ENCODE data around the gene MED13L. TPM values are rescaled to one million over a fixed set of nuclear protein-coding genes. Genes with fewer than 3 reads are reported as not detected.

Gene MED13L
- total and polyA plus RNA-seq, 4 donors = 7.9 to 94.0 (median 37.7) TPM

GRCh38 chr12:116106870-116107269 is 170.6 kb downstream of the MED13L start:
- Histone ChIP-seq H3K4me3 (ENCODE audit: low read depth in 1 of 3, low read length in 3 of 3) (no peak overlapping the region), H3K36me3 (ENCODE audit: control insufficient read depth in 4 of 4, insufficient read depth in 3 of 4, low read depth in 1 of 4, low read length in 3 of 4) (peaks cover 0 to 3% (median 1%) of the 10 kb centered on the region in 4 donors), H3K27ac (ENCODE audit: low read depth in 1 of 2, low read length in 2 of 2) (no peak overlapping the region), H3K9ac (ENCODE audit: low read depth in 1 of 2, low read length in 2 of 2) (no peak overlapping the region), H3K4me1 (ENCODE audit: control insufficient read depth in 4 of 4, insufficient read depth in 4 of 4, low read length in 3 of 4) (peaks cover 0 to 22% (median 11%) of the 10 kb centered on the region in 4 donors), H3K9me3 (ENCODE audit: control insufficient read depth in 4 of 4, low read length in 3 of 4) (no peaks in the 10 kb centered on the region), H3K27me3 (ENCODE audit: control insufficient read depth in 4 of 4, insufficient read depth in 4 of 4, low read length in 3 of 4) (no peaks in the 10 kb centered on the region)
- WGBS = 78% methylated on average over 2 of the region's 2 CpGs
- DNase-seq (ENCODE audit: low spot score) = no peak
- no peak for TF ChIP-seq FOXA1 (IDR thresholded peaks at IDR 0.05)
- no peak for TF ChIP-seq MAX (IDR thresholded peaks at IDR 0.05)
- no peak for TF ChIP-seq HNF4G (IDR thresholded peaks at IDR 0.05)
- TF ChIP-seq SP1 (IDR thresholded peaks at IDR 0.05) = no peak
- no peak for TF ChIP-seq TAF1 (conservative IDR thresholded peaks at IDR 0.05)
- TF ChIP-seq HNF4A (conservative IDR thresholded peaks at IDR 0.05) = no peak
- TF ChIP-seq RXRA (IDR thresholded peaks at IDR 0.05) = no peak
- TF ChIP-seq, protein P1, sequence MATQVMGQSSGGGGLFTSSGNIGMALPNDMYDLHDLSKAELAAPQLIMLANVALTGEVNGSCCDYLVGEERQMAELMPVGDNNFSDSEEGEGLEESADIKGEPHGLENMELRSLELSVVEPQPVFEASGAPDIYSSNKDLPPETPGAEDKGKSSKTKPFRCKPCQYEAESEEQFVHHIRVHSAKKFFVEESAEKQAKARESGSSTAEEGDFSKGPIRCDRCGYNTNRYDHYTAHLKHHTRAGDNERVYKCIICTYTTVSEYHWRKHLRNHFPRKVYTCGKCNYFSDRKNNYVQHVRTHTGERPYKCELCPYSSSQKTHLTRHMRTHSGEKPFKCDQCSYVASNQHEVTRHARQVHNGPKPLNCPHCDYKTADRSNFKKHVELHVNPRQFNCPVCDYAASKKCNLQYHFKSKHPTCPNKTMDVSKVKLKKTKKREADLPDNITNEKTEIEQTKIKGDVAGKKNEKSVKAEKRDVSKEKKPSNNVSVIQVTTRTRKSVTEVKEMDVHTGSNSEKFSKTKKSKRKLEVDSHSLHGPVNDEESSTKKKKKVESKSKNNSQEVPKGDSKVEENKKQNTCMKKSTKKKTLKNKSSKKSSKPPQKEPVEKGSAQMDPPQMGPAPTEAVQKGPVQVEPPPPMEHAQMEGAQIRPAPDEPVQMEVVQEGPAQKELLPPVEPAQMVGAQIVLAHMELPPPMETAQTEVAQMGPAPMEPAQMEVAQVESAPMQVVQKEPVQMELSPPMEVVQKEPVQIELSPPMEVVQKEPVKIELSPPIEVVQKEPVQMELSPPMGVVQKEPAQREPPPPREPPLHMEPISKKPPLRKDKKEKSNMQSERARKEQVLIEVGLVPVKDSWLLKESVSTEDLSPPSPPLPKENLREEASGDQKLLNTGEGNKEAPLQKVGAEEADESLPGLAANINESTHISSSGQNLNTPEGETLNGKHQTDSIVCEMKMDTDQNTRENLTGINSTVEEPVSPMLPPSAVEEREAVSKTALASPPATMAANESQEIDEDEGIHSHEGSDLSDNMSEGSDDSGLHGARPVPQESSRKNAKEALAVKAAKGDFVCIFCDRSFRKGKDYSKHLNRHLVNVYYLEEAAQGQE (IDR thresholded peaks at IDR 0.05) = no peak
- TF ChIP-seq JUND (IDR thresholded peaks at IDR 0.05) = no peak
- TF ChIP-seq, protein P2, sequence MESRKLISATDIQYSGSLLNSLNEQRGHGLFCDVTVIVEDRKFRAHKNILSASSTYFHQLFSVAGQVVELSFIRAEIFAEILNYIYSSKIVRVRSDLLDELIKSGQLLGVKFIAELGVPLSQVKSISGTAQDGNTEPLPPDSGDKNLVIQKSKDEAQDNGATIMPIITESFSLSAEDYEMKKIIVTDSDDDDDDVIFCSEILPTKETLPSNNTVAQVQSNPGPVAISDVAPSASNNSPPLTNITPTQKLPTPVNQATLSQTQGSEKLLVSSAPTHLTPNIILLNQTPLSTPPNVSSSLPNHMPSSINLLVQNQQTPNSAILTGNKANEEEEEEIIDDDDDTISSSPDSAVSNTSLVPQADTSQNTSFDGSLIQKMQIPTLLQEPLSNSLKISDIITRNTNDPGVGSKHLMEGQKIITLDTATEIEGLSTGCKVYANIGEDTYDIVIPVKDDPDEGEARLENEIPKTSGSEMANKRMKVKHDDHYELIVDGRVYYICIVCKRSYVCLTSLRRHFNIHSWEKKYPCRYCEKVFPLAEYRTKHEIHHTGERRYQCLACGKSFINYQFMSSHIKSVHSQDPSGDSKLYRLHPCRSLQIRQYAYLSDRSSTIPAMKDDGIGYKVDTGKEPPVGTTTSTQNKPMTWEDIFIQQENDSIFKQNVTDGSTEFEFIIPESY (IDR thresholded peaks at IDR 0.05) = no peak
- TF ChIP-seq YY1 (IDR thresholded peaks at IDR 0.05) = no peak
- no peak for TF ChIP-seq ATF3 (IDR thresholded peaks at IDR 0.05)
- no peak for TF ChIP-seq EGR1 (IDR thresholded peaks at IDR 0.05; ENCODE audit: low read depth in 2 of 2)
- no peak for TF ChIP-seq FOXA2 (IDR thresholded peaks at IDR 0.05)
- TF ChIP-seq, protein P3, sequence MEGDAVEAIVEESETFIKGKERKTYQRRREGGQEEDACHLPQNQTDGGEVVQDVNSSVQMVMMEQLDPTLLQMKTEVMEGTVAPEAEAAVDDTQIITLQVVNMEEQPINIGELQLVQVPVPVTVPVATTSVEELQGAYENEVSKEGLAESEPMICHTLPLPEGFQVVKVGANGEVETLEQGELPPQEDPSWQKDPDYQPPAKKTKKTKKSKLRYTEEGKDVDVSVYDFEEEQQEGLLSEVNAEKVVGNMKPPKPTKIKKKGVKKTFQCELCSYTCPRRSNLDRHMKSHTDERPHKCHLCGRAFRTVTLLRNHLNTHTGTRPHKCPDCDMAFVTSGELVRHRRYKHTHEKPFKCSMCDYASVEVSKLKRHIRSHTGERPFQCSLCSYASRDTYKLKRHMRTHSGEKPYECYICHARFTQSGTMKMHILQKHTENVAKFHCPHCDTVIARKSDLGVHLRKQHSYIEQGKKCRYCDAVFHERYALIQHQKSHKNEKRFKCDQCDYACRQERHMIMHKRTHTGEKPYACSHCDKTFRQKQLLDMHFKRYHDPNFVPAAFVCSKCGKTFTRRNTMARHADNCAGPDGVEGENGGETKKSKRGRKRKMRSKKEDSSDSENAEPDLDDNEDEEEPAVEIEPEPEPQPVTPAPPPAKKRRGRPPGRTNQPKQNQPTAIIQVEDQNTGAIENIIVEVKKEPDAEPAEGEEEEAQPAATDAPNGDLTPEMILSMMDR (IDR thresholded peaks at IDR 0.05; ENCODE audit: low read depth, low read length, missing input control) = no peak
- TF ChIP-seq NR2F2 (IDR thresholded peaks at IDR 0.05) = no peak
- TF ChIP-seq RAD21 (IDR thresholded peaks at IDR 0.05) = no peak
